NT2/D1 (cell line): ENCODE measurements around the gene CDC42EP4.

Experiments
- DNase-seq: peaks from one replicate; pipeline ENCODE4 v3.0.0-alpha.2; 2011; ENCODE audit warnings: low read depth, low spot score
- H3K27me3 ChIP-seq: 2 replicates; pipeline ENCODE4 v1.6.0; 2011; ENCODE audit warnings: mild to moderate bottlenecking; ENCODE audit not compliant: insufficient read length, insufficient read depth
- H3K36me3 ChIP-seq: 2 replicates; pipeline ENCODE4 v1.6.1; 2011; ENCODE audit warnings: mild to moderate bottlenecking, low read length, mixed read lengths; ENCODE audit not compliant: insufficient read depth, insufficient read length
- H3K4me1 ChIP-seq: 2 replicates; pipeline ENCODE4 v1.5.1; 2011; ENCODE audit not compliant: insufficient read depth, insufficient read length
- H3K4me3 ChIP-seq: 2 replicates; pipeline ENCODE4 v1.5.1; 2011; ENCODE audit warnings: low read depth; ENCODE audit not compliant: insufficient read length
- H3K9ac ChIP-seq: 2 replicates; pipeline ENCODE4 v1.6.0; 2011; ENCODE audit warnings: low read depth; ENCODE audit not compliant: insufficient read length
- H3K9me3 ChIP-seq: 2 replicates; pipeline ENCODE4 v1.5.1; 2011; ENCODE audit warnings: mild to moderate bottlenecking, low read length; ENCODE audit not compliant: insufficient read depth
- SUZ12 ChIP-seq: IDR thresholded peaks from 2 replicates; pipeline ENCODE4 v1.6.1; 2011; ENCODE audit not compliant: insufficient read length, insufficient read depth; ENCODE audit errors: extremely low read depth
- YY1 ChIP-seq: IDR thresholded peaks from 2 replicates; pipeline ENCODE4 v1.6.1; 2011; ENCODE audit not compliant: insufficient read length, insufficient read depth
- ZNF274 ChIP-seq: IDR thresholded peaks from 2 replicates; pipeline ENCODE4 v1.6.1; 2011; ENCODE audit warnings: mild to moderate bottlenecking, low read depth, low read length

CDC42EP4 gene

GRCh38 chr17:73342050-73342522, 30.3 kb upstream of the CDC42EP4 start:
- H3K27me3 ChIP-seq = no peaks in the 10 kb centered on the region
- no peak overlapping the region for H3K4me3 ChIP-seq
- no peaks in the 10 kb centered on the region for H3K9me3 ChIP-seq
- DNase-seq = peak; percentile 78
- peaks cover 31% of the 10 kb centered on the region for H3K4me1 ChIP-seq
- no peak for TF ChIP-seq YY1
- no peak for TF ChIP-seq ZNF274
- no peak for TF ChIP-seq SUZ12
- peak overlapping the region; percentile 74 for H3K9ac ChIP-seq
- peaks cover 3% of the 10 kb centered on the region for H3K36me3 ChIP-seq

- TF ChIP-seq ZNF274 (no peak), SUZ12 (no peak), YY1 (no peak)
- Histone ChIP-seq H3K4me1 (peaks cover 33% of the 10 kb centered on the region), H3K9me3 (no peaks in the 10 kb centered on the region), H3K36me3 (peaks cover 8% of the 10 kb centered on the region), H3K4me3 (no peak overlapping the region), H3K27me3 (no peaks in the 10 kb centered on the region), H3K9ac (peak overlapping the region; percentile 57)
- DNase-seq = no peak
Observed at GRCh38 chr17:73341350-73342049, 29.7 kb upstream of the CDC42EP4 start.

- TF ChIP-seq SUZ12 (no peak), YY1 (no peak), ZNF274 (no peak)
- peaks cover 8% of the 10 kb centered on the region for H3K36me3 ChIP-seq
- no peak overlapping the region for H3K4me3 ChIP-seq
- no peaks in the 10 kb centered on the region for H3K9me3 ChIP-seq
- DNase-seq = no peak
- peaks cover 36% of the 10 kb centered on the region for H3K4me1 ChIP-seq
- H3K27me3 ChIP-seq = no peaks in the 10 kb centered on the region
- no peak overlapping the region for H3K9ac ChIP-seq
Observed at GRCh38 chr17:73340093-73340596, 28.3 kb upstream of the CDC42EP4 start.

GRCh38 chr17:73338566-73339197, 26.9 kb upstream of the CDC42EP4 start:
- Histone ChIP-seq H3K4me1 (peaks cover 26% of the 10 kb centered on the region), H3K36me3 (peaks cover 8% of the 10 kb centered on the region), H3K4me3 (no peak overlapping the region), H3K9ac (no peak overlapping the region), H3K27me3 (no peaks in the 10 kb centered on the region), H3K9me3 (no peaks in the 10 kb centered on the region)
- TF ChIP-seq SUZ12 (no peak), YY1 (no peak), ZNF274 (no peak)
- DNase-seq = no peak

- no peak for DNase-seq
- Histone ChIP-seq H3K9ac (no peak overlapping the region), H3K36me3 (peaks cover 8% of the 10 kb centered on the region), H3K9me3 (no peaks in the 10 kb centered on the region), H3K4me1 (peaks cover 23% of the 10 kb centered on the region), H3K27me3 (no peaks in the 10 kb centered on the region), H3K4me3 (no peak overlapping the region)
- TF ChIP-seq SUZ12 = no peak
- TF ChIP-seq YY1 = no peak
- no peak for TF ChIP-seq ZNF274
Observed at GRCh38 chr17:73338050-73338521, 26.3 kb upstream of the CDC42EP4 start.

GRCh38 chr17:73337330-73337710, 25.5 kb upstream of the CDC42EP4 start:
- Histone ChIP-seq H3K27me3 (no peaks in the 10 kb centered on the region), H3K4me1 (peaks cover 18% of the 10 kb centered on the region), H3K36me3 (peaks cover 8% of the 10 kb centered on the region), H3K9ac (peak overlapping the region; percentile 16), H3K9me3 (no peaks in the 10 kb centered on the region), H3K4me3 (no peak overlapping the region)
- DNase-seq = no peak
- TF ChIP-seq ZNF274 = no peak
- no peak for TF ChIP-seq YY1
- TF ChIP-seq SUZ12 = no peak
